Measurements from ENCODE around the gene ZNRF3.

GRCh38 chr22:29098296-29098695 lies 214.9 kb downstream of the ZNRF3 start:
- TF ChIP-seq, protein P1, sequence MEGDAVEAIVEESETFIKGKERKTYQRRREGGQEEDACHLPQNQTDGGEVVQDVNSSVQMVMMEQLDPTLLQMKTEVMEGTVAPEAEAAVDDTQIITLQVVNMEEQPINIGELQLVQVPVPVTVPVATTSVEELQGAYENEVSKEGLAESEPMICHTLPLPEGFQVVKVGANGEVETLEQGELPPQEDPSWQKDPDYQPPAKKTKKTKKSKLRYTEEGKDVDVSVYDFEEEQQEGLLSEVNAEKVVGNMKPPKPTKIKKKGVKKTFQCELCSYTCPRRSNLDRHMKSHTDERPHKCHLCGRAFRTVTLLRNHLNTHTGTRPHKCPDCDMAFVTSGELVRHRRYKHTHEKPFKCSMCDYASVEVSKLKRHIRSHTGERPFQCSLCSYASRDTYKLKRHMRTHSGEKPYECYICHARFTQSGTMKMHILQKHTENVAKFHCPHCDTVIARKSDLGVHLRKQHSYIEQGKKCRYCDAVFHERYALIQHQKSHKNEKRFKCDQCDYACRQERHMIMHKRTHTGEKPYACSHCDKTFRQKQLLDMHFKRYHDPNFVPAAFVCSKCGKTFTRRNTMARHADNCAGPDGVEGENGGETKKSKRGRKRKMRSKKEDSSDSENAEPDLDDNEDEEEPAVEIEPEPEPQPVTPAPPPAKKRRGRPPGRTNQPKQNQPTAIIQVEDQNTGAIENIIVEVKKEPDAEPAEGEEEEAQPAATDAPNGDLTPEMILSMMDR (IDR thresholded peaks at IDR 0.05): no peak
- no peak for TF ChIP-seq POLR2A (IDR thresholded peaks at IDR 0.05)
